Measurements from ENCODE around the gene TAF1D. TPM values are rescaled to one million over a fixed set of nuclear protein-coding genes. Genes with fewer than 3 reads are reported as not detected.

Gene TAF1D
- total and polyA plus RNA-seq, 10 of the 15 experiments (the other 5 are each of a cell fraction or from before 2014, with no cell fraction given) = 101 to 314 (median 199) TPM

GRCh38 chr11:93784145-93784934, 43.0 kb upstream of the TAF1D start, which contains the start of gene MED17 (continued):
- TF ChIP-seq ZBTB11 (CRISPR knock-in tag; IDR thresholded peaks at IDR 0.05) (no peak), ZNF207 (IDR thresholded peaks at IDR 0.05; ENCODE audit: borderline replicate concordance) (no peak), MEF2A (IDR thresholded peaks at IDR 0.05; ENCODE audit: insufficient read depth, low read depth, low read length) (no peak), TAF1 (IDR thresholded peaks at IDR 0.05; ENCODE audit: borderline replicate concordance, low read depth, low read length) (peak; percentile 84; the same call in 1 of the 2 replicates), BHLHE40 (IDR thresholded peaks at IDR 0.05; ENCODE audit: borderline replicate concordance in 1 of 2, low read depth in 2 of 2, low read length in 1 of 2) (0 out of 4 replicates have a peak, but pooled peaks of 1 of the 2 experiments have one; percentile 41), CREM (IDR thresholded peaks at IDR 0.05; ENCODE audit: low read depth) (peak; percentile 84), BMI1 (IDR thresholded peaks at IDR 0.05; ENCODE audit: borderline replicate concordance) (no peak), SUZ12 (IDR thresholded peaks at IDR 0.05; ENCODE audit: unreplicated experiment) (no peak), RFX5 (IDR thresholded peaks at IDR 0.05; ENCODE audit: low read depth, low read length) (no peak), RELA (IDR thresholded peaks at IDR 0.05; ENCODE audit: borderline replicate concordance, partially characterized antibody) (no peak), NKRF (conservative IDR thresholded peaks at IDR 0.05) (no peak; the same call in none of the 2 replicates), ZNF274 (IDR thresholded peaks at IDR 0.05; ENCODE audit: insufficient read depth, insufficient read length) (no peak), SPI1 (IDR thresholded peaks at IDR 0.05; ENCODE audit: borderline replicate concordance, insufficient read depth, low read depth, low read length) (no peak), MTA2 (IDR thresholded peaks at IDR 0.05; ENCODE audit: low read depth) (no peak), MXI1 (IDR thresholded peaks at IDR 0.05; ENCODE audit: low read depth, low read length) (peak; percentile 75; the same call in 1 of the 2 replicates), CBX5 (IDR thresholded peaks at IDR 0.05; ENCODE audit: low read depth) (no peak)
- TF ChIP-seq, protein P1, sequence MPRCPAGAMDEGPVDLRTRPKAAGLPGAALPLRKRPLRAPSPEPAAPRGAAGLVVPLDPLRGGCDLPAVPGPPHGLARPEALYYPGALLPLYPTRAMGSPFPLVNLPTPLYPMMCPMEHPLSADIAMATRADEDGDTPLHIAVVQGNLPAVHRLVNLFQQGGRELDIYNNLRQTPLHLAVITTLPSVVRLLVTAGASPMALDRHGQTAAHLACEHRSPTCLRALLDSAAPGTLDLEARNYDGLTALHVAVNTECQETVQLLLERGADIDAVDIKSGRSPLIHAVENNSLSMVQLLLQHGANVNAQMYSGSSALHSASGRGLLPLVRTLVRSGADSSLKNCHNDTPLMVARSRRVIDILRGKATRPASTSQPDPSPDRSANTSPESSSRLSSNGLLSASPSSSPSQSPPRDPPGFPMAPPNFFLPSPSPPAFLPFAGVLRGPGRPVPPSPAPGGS (IDR thresholded peaks at IDR 0.05; ENCODE audit: borderline replicate concordance, insufficient read depth, low read depth, low read length, poor library complexity, severe bottlenecking) = no peak
- TF ChIP-seq, protein P2, sequence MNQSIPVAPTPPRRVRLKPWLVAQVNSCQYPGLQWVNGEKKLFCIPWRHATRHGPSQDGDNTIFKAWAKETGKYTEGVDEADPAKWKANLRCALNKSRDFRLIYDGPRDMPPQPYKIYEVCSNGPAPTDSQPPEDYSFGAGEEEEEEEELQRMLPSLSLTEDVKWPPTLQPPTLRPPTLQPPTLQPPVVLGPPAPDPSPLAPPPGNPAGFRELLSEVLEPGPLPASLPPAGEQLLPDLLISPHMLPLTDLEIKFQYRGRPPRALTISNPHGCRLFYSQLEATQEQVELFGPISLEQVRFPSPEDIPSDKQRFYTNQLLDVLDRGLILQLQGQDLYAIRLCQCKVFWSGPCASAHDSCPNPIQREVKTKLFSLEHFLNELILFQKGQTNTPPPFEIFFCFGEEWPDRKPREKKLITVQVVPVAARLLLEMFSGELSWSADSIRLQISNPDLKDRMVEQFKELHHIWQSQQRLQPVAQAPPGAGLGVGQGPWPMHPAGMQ (IDR thresholded peaks at IDR 0.05; ENCODE audit: borderline replicate concordance) = no peak
- TF ChIP-seq, protein P3, sequence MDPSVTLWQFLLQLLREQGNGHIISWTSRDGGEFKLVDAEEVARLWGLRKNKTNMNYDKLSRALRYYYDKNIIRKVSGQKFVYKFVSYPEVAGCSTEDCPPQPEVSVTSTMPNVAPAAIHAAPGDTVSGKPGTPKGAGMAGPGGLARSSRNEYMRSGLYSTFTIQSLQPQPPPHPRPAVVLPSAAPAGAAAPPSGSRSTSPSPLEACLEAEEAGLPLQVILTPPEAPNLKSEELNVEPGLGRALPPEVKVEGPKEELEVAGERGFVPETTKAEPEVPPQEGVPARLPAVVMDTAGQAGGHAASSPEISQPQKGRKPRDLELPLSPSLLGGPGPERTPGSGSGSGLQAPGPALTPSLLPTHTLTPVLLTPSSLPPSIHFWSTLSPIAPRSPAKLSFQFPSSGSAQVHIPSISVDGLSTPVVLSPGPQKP (IDR thresholded peaks at IDR 0.05; ENCODE audit: low read depth, low read length) = peak; percentile 76

All from GM12878 (cell line).